GM21737 (cell line): Measurements from ENCODE around the gene SULT2B1.
"Not testable (repeated sequence)": the region's sequence is repeated elsewhere in the genome, so short reads cannot be mapped to it uniquely, and the experiment has no call there.

ENCODE experiments used
- ATAC-seq: cut with Tn5 transposase; IDR thresholded peaks from one replicate; pipeline ENCODE4 v1.9.1; 2021; ENCODE audit warnings: mild to moderate bottlenecking, moderate library complexity; ENCODE audit not compliant: unreplicated experiment

SULT2B1 gene

DNA sequence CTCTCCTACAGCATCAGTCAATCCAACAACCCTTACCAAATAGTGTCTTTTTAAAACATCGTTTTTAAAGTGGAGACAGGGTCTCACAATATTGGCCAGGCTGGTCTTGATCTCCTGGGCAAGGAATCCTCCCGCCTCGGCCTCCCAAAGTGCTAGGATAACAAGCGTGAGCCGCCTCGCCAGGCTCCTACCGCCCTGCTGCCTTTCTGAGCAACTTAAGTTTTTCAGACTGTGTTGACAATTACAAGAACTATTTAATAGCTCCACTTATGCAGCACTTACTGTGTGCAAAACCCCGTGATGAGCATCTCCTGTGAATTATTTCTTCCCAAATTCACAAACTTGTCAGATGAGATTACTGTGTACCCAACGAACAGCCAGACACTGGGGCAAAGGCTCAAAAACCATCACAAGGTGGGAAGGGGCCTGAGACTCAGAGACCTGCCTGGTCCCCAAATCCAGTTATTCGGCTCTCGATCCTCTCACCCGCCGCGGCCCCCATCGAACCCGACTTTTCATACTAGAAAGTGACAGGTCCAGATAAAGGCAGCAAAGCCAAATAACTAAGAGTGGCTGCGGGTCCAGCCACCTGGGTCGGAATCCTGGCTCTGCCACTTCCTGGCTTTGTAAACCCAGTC, 66.4 kb downstream of the SULT2B1 start:
- no peak for ATAC-seq

DNA sequence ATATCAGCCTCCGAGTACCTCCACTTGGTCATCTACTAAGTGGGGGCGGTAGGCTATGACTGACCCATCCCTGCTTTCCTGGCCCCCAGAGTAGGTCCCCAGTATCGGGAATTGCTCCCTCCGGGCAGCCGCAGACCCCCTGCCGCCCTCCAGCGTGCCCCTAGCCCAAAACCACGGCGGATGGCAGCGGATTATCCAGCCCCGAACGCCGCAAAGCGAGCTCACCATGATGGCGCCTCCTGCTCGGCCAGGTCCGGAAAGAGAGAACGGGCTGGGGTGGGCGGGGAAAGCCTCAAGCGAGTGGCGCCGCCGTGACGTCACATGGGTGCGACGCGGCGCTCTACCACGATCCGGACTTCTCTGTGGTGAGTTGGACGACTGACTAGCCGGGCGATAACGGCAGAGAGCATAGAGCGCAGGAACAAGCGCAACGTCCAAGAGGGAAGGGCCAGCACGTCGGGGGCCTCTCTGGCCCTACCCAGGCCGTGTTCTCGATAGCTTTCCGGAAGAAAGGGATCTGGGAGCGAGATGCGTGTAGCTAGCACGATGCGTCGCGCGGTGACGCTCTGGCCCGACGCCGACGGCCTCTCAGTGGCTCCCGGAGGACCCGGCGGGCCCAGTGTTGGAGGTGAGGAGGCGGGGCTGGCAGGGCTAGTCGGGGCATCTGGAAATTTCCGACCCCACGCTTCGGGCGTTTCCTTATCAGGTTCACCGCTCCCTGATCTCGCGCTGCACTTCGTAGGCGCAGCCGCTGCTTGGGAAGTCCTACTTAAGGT, 67.1 kb downstream of the SULT2B1 start, which contains the start of the genes RPL18 and SPHK2:
Gene RPL18 (minus strand): TSS at position 263 of the 776 bp plus-strand sequence. CDS start 35 bp downstream, at position 228.
Gene SPHK2 (plus strand): TSS at position 591 of the 776 bp plus-strand sequence. CDS start 1,009 bp downstream, outside the sequence.
- ATAC-seq = peak; percentile 74

DNA sequence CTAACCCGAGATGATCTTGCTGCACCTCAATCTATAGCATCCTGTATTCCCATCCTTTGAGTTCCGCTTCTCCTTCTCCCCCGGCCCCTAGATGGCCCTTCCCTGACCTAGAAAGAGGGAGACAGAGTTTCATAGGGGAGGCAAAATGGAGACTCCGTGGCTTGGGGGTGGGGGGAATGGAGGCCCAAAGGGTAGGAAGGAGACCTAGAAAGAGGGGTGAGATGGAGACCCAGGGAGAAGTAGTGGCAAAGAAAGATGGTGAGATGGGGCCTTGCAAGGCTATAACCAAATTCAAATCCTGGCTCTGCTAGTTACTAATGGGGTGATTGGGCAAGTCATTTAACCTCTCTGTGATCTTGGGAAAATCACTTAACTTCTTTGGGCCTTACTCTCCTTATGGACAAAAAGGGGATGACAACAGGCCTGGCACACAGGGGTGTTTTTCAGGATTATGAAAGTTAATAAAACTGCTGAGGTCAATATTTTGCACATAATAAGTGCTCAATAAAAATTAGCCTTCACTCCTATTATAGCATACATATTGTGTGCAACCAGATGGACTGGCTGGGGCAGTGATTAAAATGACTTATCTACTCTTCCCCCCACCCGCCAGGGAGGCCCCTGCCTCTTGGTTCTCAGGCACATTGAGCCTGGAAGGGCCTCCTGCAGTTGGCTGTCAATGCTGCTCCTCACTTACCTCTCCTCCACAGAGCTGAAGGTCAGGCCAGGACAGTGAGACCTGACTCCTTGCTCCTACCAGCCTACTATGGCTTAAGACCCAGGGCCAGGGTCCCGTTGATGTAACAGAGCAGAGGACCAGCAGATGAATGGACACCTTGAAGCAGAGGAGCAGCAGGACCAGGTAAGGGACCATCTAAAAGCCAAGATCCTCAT, 68.0 kb downstream of the SULT2B1 start:
- ATAC-seq = no peak

DNA sequence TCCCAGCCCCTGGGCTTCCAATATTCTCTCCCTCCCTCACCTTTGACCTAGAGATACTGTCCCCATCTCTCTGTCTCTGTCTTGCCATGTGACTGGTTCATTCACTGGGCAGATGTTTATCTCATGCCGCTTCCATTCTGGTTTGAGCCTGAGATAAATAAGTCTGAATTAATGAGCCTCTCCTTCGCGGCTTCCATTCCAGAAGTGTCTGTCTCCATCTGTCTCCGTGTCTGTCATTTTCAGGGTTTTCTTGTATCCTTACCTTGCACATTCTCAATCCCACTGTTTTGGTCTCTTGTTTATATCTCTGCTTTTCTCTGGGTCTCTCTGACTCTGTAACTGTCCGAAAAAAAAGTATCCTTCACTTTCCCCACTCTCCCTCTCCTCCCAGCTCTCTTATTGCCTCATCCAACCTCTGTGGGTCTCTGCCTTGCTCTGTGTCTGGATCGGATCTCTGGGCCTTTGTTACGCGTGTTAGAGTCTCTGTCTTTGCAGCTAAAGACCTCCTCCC, 71.6 kb downstream of the SULT2B1 start:
- no peak for ATAC-seq

- ATAC-seq = peak; percentile 61
Observed at GRCh38 chr19:48624067-48624594, 72.2 kb downstream of the SULT2B1 start.

DNA sequence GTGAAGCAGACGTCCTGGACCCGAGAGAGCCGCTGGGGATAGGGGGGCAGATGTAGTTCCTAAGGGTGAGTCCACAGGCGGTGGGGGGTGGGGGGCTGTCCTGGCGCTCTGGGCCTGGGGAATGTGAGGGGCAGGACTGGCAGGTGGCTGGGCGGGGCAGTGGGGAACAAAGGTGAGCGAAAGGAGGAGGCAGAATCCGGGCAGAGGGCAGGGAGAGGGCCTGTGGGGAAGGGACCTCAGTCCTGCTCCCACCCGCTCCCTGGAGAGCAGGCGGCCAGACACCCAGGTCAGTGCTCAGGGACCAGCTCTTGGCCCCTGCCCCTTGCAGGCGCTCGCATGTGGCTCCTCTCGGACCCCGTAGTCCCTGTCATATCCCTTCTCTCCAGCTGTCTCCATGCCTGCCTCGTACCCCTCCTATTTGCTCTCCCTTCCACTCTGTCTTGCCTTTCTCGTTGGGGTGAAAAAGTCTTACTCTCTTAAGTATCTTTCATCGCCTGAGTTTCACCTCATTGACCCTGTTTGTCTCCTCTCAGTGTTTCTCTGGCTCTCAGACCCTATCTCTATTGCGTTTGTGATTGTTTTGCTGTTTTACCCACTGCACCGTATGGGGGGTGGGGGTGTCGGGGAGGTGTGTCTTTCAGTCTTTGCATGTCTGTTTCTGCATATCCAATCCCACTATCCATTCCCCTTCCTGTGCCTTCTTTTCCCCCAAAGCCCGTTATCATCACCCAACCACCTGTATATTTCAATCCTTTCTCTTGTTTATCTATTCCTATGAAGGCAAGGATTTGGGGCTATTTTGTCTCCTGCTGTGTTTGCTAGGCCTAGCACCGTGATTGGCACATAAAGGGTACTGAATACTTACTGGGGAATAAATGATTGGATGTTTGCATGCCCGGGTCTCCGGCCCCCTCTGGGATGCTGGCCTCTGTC, 73.1 kb downstream of the SULT2B1 start:
- ATAC-seq = no peak

DNA sequence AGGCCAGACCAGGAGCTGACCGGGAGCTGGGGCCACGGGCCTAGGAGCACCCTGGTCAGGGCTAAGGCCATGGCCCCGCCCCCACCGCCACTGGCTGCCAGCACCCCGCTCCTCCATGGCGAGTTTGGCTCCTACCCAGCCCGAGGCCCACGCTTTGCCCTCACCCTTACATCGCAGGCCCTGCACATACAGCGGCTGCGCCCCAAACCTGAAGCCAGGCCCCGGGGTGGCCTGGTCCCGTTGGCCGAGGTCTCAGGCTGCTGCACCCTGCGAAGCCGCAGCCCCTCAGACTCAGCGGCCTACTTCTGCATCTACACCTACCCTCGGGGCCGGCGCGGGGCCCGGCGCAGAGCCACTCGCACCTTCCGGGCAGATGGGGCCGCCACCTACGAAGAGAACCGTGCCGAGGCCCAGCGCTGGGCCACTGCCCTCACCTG, 73.9 kb downstream of the SULT2B1 start:
- no peak for ATAC-seq

- ATAC-seq = no peak
Observed at GRCh38 chr19:48627201-48627864, 75.4 kb downstream of the SULT2B1 start.

- no peak for ATAC-seq
Observed at GRCh38 chr19:48627865-48628314, 75.9 kb downstream of the SULT2B1 start.

DNA sequence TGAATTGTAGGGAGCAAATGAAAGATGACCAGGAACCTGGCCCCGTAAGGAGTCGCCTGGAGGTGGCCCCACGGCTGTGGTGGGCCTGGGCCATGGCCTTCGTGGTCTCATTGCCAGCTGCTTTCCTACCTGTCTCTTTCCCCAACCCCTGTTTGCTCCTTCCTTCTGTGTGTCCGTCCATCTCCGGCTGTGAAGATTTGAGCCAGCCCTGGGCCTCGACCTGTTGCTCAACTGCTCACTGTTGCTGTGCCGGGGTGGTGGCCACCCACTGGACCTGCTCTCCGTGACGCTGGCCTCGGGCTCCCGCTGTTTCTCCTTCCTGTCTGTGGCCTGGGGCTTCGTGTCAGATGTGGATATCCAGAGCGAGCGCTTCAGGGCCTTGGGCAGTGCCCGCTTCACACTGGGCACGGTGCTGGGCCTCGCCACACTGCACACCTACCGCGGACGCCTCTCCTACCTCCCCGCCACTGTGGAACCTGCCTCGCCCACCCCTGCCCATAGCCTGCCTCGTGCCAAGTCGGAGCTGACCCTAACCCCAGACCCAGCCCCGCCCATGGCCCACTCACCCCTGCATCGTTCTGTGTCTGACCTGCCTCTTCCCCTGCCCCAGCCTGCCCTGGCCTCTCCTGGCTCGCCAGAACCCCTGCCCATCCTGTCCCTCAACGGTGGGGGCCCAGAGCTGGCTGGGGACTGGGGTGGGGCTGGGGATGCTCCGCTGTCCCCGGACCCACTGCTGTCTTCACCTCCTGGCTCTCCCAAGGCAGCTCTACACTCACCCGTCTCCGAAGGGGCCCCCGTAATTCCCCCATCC, 76.7 kb downstream of the SULT2B1 start:
- ATAC-seq = no peak

DNA sequence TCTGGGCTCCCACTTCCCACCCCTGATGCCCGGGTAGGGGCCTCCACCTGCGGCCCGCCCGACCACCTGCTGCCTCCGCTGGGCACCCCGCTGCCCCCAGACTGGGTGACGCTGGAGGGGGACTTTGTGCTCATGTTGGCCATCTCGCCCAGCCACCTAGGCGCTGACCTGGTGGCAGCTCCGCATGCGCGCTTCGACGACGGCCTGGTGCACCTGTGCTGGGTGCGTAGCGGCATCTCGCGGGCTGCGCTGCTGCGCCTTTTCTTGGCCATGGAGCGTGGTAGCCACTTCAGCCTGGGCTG, 77.3 kb downstream of the SULT2B1 start:
- ATAC-seq = no peak

DNA sequence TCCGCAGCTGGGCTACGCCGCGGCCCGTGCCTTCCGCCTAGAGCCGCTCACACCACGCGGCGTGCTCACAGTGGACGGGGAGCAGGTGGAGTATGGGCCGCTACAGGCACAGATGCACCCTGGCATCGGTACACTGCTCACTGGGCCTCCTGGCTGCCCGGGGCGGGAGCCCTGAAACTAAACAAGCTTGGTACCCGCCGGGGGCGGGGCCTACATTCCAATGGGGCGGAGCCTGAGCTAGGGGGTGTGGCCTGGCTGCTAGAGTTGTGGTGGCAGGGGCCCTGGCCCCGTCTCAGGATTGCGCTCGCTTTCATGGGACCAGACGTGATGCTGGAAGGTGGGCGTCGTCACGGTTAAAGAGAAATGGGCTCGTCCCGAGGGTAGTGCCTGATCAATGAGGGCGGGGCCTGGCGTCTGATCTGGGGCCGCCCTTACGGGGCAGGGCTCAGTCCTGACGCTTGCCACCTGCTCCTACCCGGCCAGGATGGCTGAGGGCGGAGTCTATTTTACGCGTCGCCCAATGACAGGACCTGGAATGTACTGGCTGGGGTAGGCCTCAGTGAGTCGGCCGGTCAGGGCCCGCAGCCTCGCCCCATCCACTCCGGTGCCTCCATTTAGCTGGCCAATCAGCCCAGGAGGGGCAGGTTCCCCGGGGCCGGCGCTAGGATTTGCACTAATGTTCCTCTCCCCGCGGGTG, 77.8 kb downstream of the SULT2B1 start:
- no peak for ATAC-seq

GRCh38 chr19:48630296-48631063, 78.5 kb downstream of the SULT2B1 start:
- ATAC-seq = no peak

DNA sequence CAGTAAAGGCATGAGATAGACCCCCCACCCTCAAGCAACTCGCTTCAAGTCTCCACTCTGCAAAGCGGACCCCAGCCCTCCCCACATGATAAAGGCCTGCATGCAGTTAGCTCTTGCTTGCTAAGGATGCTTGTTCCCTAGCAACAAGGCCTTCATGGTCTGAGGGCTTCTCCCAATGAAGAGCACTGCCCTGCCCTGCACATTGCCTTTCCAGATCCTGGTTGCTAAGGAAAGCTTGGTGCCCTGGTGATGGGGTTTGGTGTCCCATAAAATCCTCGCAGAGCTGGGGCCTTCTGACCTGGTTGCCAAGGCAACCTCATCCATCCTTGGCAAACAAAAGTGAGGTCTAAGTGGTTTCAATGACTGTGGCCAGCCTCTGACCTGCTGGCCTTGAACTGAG, 79.3 kb downstream of the SULT2B1 start:
- no peak for ATAC-seq

- not testable (repeated sequence) for ATAC-seq
Observed at GRCh38 chr19:48632286-48632685, 80.3 kb downstream of the SULT2B1 start.

GRCh38 chr19:48632692-48633147, 80.7 kb downstream of the SULT2B1 start:
- no peak for ATAC-seq
